Astrocyte (in vitro differentiated cells and primary cell): Measurements from ENCODE around the gene SHISA9. TPM values are rescaled to one million over a fixed set of nuclear protein-coding genes. Genes with fewer than 3 reads are reported as not detected.

Experiments
- DNase-seq: peaks from one replicate; pipeline ENCODE4 v3.0.0-alpha.2; 2010; ENCODE audit warnings: low read depth
- FAIRE-seq: peaks from 2 replicates; lab custom pipeline; 2011; peaks lifted over from hg19 to GRCh38; lab: Jason Lieb, UNC
- H2AFZ ChIP-seq: 2 replicates; pipeline ENCODE4 v1.6.0; 2012; ENCODE audit warnings: low read depth, low read length, inconsistent platforms
- H3K27ac ChIP-seq: 2 replicates; pipeline ENCODE4 v1.5.1; 2011; ENCODE audit warnings: low read depth, low read length, inconsistent platforms
- H3K27me3 ChIP-seq: 2 replicates; pipeline ENCODE4 v1.6.0; 2011; ENCODE audit warnings: low read length, inconsistent platforms; ENCODE audit not compliant: insufficient read depth
- H3K36me3 ChIP-seq: 2 replicates; pipeline ENCODE4 v1.5.1; 2011; ENCODE audit warnings: low read length, inconsistent platforms; ENCODE audit not compliant: insufficient read depth
- H3K4me1 ChIP-seq: 2 replicates; pipeline ENCODE4 v1.5.1; 2011; ENCODE audit warnings: low read length, inconsistent platforms; ENCODE audit not compliant: insufficient read depth
- H3K4me2 ChIP-seq: 2 replicates; pipeline ENCODE4 v1.6.0; 2012; ENCODE audit warnings: low read length, inconsistent platforms
- H3K4me3 ChIP-seq: 2 replicates; pipeline ENCODE4 v1.5.1; 2011; ENCODE audit warnings: low read depth, mild to moderate bottlenecking, low read length, inconsistent platforms; ENCODE audit not compliant: insufficient read depth
- H3K79me2 ChIP-seq: 2 replicates; pipeline ENCODE4 v1.6.0; 2012; ENCODE audit warnings: mild to moderate bottlenecking, low read length, inconsistent platforms; ENCODE audit not compliant: insufficient read depth
- H3K9ac ChIP-seq: 2 replicates; pipeline ENCODE4 v1.6.0; 2012; ENCODE audit warnings: mild to moderate bottlenecking, low read length, inconsistent platforms
- H3K9me3 ChIP-seq: 2 replicates; pipeline ENCODE4 v1.5.1; 2012; ENCODE audit warnings: low read depth, mild to moderate bottlenecking, low read length, inconsistent platforms; ENCODE audit not compliant: insufficient read depth
- H4K20me1 ChIP-seq: 2 replicates; pipeline ENCODE4 v1.6.0; 2012; ENCODE audit warnings: low read length, inconsistent platforms; ENCODE audit not compliant: insufficient read depth
- H3K27ac Mint-ChIP-seq: one replicate; pipeline ENCODE4 v1.8.0; 2021; ENCODE audit warnings: mild to moderate bottlenecking, mixed read lengths; ENCODE audit not compliant: unreplicated experiment
- H3K27me3 Mint-ChIP-seq: one replicate; pipeline ENCODE4 v1.8.0; 2021; ENCODE audit warnings: low read depth, mixed read lengths; ENCODE audit not compliant: unreplicated experiment
- H3K36me3 Mint-ChIP-seq: one replicate; pipeline ENCODE4 v1.8.0; 2021; ENCODE audit warnings: low read depth, mixed read lengths; ENCODE audit not compliant: unreplicated experiment
- H3K4me1 Mint-ChIP-seq: one replicate; pipeline ENCODE4 v1.8.0; 2021; ENCODE audit warnings: low read depth, mixed read lengths; ENCODE audit not compliant: unreplicated experiment
- H3K4me3 Mint-ChIP-seq: one replicate; pipeline ENCODE4 v1.8.0; 2021; ENCODE audit warnings: mild to moderate bottlenecking, moderate library complexity, mixed read lengths; ENCODE audit not compliant: unreplicated experiment
- H3K9me3 Mint-ChIP-seq: one replicate; pipeline ENCODE4 v1.8.0; 2021; ENCODE audit warnings: mild to moderate bottlenecking, mixed read lengths; ENCODE audit not compliant: unreplicated experiment
- EZH2 ChIP-seq: IDR thresholded peaks from 2 replicates; pipeline ENCODE4 v1.6.1; 2012; ENCODE audit warnings: mild to moderate bottlenecking, low read length, inconsistent platforms; ENCODE audit not compliant: insufficient read depth
- total RNA-seq: library from RNA; stranded (reverse); gene quantifications from 2 replicates; pipeline ENCODE4 v1.2.1, GENCODE V29; 2021
- TF ChIP-seq, protein P1 (sequence below): IDR thresholded peaks from 2 replicates; pipeline ENCODE4 v1.5.1; 2011; ENCODE audit warnings: low read depth, mild to moderate bottlenecking, inconsistent platforms, low read length, moderate library complexity; ENCODE audit not compliant: insufficient read depth

Gene SHISA9
- total RNA-seq, 1 donor from 2014 or later: 73.0 TPM

DNA sequence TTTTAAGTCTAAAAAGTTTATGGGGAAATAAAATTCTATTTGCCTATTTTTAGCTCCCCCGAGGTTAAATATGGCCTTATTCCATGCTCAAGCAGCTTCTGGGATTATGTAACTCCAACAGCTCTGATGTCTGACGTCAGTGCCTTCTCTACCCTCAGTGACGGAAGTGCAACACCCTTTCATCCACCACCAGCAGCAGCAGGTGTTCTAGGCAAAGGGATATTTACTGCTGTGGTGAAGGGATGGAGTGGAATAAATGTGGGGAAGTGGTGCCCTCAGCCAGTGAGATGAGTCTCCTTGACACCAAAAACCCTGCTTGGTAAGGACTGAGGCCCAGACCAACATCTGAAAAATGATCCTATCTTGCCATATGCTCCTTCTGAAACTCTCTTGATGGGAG, 247.4 kb downstream of the SHISA9 start:
- H3K9me3 Mint-ChIP-seq: no peaks in the 10 kb centered on the region
- FAIRE-seq: no peak
- no peaks in the 10 kb centered on the region for H3K27me3 Mint-ChIP-seq
- no peak overlapping the region for H3K27ac ChIP-seq
- no peak overlapping the region for H3K27ac Mint-ChIP-seq
- H4K20me1 ChIP-seq: no peaks in the 10 kb centered on the region
- H3K36me3 ChIP-seq: no peaks in the 10 kb centered on the region
- no peaks in the 10 kb centered on the region for H3K4me1 ChIP-seq
- no peak overlapping the region for H3K9ac ChIP-seq
- no peak overlapping the region for H3K4me2 ChIP-seq
- H3K4me1 Mint-ChIP-seq: no peaks in the 10 kb centered on the region
- DNase-seq: no peak
- H3K4me3 Mint-ChIP-seq: no peak overlapping the region
- no peak overlapping the region for H3K4me3 ChIP-seq
- no peaks in the 10 kb centered on the region for H3K79me2 ChIP-seq
- H3K9me3 ChIP-seq: no peaks in the 10 kb centered on the region
- H3K36me3 Mint-ChIP-seq: peaks cover 1% of the 10 kb centered on the region
- no peak overlapping the region for H2AFZ ChIP-seq
- TF ChIP-seq, protein P1, sequence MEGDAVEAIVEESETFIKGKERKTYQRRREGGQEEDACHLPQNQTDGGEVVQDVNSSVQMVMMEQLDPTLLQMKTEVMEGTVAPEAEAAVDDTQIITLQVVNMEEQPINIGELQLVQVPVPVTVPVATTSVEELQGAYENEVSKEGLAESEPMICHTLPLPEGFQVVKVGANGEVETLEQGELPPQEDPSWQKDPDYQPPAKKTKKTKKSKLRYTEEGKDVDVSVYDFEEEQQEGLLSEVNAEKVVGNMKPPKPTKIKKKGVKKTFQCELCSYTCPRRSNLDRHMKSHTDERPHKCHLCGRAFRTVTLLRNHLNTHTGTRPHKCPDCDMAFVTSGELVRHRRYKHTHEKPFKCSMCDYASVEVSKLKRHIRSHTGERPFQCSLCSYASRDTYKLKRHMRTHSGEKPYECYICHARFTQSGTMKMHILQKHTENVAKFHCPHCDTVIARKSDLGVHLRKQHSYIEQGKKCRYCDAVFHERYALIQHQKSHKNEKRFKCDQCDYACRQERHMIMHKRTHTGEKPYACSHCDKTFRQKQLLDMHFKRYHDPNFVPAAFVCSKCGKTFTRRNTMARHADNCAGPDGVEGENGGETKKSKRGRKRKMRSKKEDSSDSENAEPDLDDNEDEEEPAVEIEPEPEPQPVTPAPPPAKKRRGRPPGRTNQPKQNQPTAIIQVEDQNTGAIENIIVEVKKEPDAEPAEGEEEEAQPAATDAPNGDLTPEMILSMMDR: no peak
- TF ChIP-seq EZH2: no peak
- no peaks in the 10 kb centered on the region for H3K27me3 ChIP-seq

DNA sequence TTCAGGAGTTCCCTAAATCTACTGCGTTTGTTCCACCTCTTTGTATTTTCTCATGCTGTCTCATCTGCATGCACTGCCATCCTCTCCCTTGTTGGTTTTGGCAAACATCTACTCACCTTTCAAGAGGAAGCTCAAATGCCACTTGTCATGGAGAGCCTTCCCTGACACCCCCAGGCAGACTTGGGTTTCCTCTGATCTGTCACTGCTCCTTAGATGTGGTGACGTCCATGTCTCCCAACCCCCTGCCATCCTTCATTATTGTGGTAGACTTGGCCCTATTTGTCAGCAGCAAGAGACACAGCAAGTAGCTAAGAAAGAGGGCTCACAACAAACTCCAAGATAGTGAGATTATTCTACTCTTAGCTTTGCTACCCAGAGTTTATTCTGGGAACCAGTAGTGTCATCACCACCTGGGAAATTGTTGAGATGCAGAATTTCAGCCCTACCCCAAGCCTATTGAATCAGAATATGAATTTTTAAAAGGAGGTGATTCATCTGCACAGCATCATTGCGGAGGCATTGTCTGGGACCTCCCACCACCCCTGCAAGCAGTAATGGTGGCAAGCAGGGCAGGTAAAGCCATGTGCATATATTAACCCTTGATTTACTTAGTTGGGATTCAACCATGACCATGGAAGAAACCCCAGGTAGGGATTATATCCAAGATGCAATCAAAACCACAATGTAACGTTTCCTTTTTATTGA, 248.9 kb downstream of the SHISA9 start:
- H3K4me1 ChIP-seq: no peaks in the 10 kb centered on the region
- no peaks in the 10 kb centered on the region for H3K9me3 ChIP-seq
- Mint-ChIP-seq H3K36me3 (no peaks in the 10 kb centered on the region), H3K27me3 (no peaks in the 10 kb centered on the region), H3K4me3 (no peak overlapping the region), H3K27ac (no peak overlapping the region), H3K4me1 (peaks cover 8% of the 10 kb centered on the region), H3K9me3 (no peaks in the 10 kb centered on the region)
- no peak for TF ChIP-seq EZH2
- TF ChIP-seq, protein P1: no peak
- no peak overlapping the region for H3K4me3 ChIP-seq
- H3K27ac ChIP-seq: no peak overlapping the region
- DNase-seq (no peak), FAIRE-seq (no peak)
- no peaks in the 10 kb centered on the region for H3K36me3 ChIP-seq
- no peak overlapping the region for H2AFZ ChIP-seq
- no peak overlapping the region for H3K4me2 ChIP-seq
- H3K79me2 ChIP-seq: no peaks in the 10 kb centered on the region
- H3K9ac ChIP-seq: no peak overlapping the region
- no peaks in the 10 kb centered on the region for H3K27me3 ChIP-seq
- H4K20me1 ChIP-seq: no peaks in the 10 kb centered on the region

DNA sequence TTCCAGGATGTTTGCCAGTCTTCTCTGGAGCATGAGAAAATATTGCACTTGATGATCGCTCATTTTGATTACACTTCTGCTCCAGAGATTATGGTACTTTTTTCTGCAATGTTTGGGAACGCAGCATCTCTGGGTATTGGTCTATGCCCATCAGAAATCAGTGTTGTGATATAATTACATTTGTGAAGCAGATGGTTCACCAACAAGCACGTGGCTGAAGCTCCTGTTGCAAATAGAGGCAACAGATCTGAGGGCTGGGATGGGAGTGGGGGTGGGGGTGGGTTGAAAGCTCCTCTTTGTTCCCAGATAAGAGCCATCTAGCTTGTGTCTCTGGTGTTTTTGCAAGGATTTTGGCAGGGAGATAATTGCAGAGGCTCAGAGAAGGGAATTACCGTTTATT, 252.3 kb downstream of the SHISA9 start:
- no peak overlapping the region for H3K4me3 Mint-ChIP-seq
- Histone ChIP-seq H2AFZ (no peak overlapping the region), H3K79me2 (no peaks in the 10 kb centered on the region), H4K20me1 (no peaks in the 10 kb centered on the region), H3K9ac (no peak overlapping the region), H3K9me3 (no peaks in the 10 kb centered on the region), H3K4me2 (no peak overlapping the region), H3K27me3 (no peaks in the 10 kb centered on the region), H3K36me3 (no peaks in the 10 kb centered on the region), H3K4me1 (no peaks in the 10 kb centered on the region), H3K27ac (no peak overlapping the region), H3K4me3 (no peak overlapping the region)
- no peak overlapping the region for H3K27ac Mint-ChIP-seq
- no peaks in the 10 kb centered on the region for H3K9me3 Mint-ChIP-seq
- TF ChIP-seq, protein P1: no peak
- no peak for TF ChIP-seq EZH2
- FAIRE-seq: no peak
- no peaks in the 10 kb centered on the region for H3K36me3 Mint-ChIP-seq
- DNase-seq: no peak
- H3K4me1 Mint-ChIP-seq: peaks cover 14% of the 10 kb centered on the region
- no peaks in the 10 kb centered on the region for H3K27me3 Mint-ChIP-seq
